Lower leg skin (tissue), 4 donors: Measurements from ENCODE around the gene HMG20B. TPM values are rescaled to one million over a fixed set of nuclear protein-coding genes. Genes with fewer than 3 reads are reported as not detected.

Source experiments
- DNase-seq, 2 donors: peaks; one replicate each; pipeline ENCODE4 v3.0.0-alpha.2; 2019; ENCODE audit warnings: low spot score in 2 of 2
- H3K4me3 ChIP-seq: fragments of 200-600 bp; sonication (generic); 2 replicates; pipeline ENCODE4 v1.5.1; 2017; ENCODE audit warnings: mild to moderate bottlenecking, low read depth; ENCODE audit not compliant: poor library complexity, severe bottlenecking
- POLR2A ChIP-seq, 2 donors: fragments of 450-650 bp; IDR thresholded peaks; one replicate each; pipeline ENCODE4 v1.6.1; 2016 to 2017; ENCODE audit warnings: antibody characterized with exemption in 2 of 2, mild to moderate bottlenecking in 1 of 2, moderate library complexity in 1 of 2
- WGBS, 2 donors: methylation state at CpG; one replicate each; pipeline ENCODE4 v1.1.5; 2018; 5-methylcytosine and 5-hydroxymethylcytosine counted together
- intact Hi-C: fragments of 100-400 bp; cut with DNase I; formaldehyde crosslinking; loops from one replicate; pipeline ENCODE4 v1.15.0; 2023; ENCODE audit warnings: low total_unique reads
- total RNA-seq, 4 donors: library from RNA; depleted of rRNA; stranded (reverse); fragments of >200 nt; gene quantifications; one replicate each; pipeline ENCODE4 v1.1.0, GENCODE V29; 2016
- TF ChIP-seq, protein P1 (sequence below), 3 donors: fragments of 450-650 bp; IDR thresholded peaks; one replicate each; pipeline ENCODE4 v1.5.1; 2016; ENCODE audit warnings: antibody characterized with exemption in 3 of 3, mild to moderate bottlenecking in 3 of 3, moderate library complexity in 2 of 3

The HMG20B gene
- total RNA-seq, 4 donors from 2014 or later, result 112 to 135 (median 123) TPM

DNA sequence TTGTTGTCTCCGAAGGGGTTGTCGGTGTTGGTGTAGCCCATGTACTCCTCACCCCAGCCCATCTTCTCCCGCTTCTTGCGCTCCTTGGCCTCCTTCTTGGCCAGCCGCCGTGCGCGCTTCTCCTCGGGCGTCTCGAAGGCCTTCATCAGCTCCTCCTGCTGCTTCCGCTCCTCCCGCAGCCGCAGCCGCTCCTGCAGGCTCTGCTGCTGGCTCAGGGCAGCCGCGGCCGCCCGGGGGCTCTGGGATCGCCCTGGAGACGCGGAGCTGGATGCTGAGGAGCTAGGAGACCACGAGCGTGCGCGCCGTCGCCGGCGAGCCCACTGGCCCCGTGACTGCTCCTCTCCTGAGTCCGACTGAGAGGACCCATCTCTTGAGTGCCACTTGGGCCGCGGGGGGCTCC lies 51.0 kb downstream of the HMG20B start:
- H3K4me3 ChIP-seq, result no peak overlapping the region
- intact Hi-C loops, result no loop called here
- 89 to 92% methylated on average over 34 of the region's 34 CpGs for WGBS, 2 donors
- no peak for TF ChIP-seq POLR2A (IDR thresholded peaks at IDR 0.05)
- TF ChIP-seq, protein P1, sequence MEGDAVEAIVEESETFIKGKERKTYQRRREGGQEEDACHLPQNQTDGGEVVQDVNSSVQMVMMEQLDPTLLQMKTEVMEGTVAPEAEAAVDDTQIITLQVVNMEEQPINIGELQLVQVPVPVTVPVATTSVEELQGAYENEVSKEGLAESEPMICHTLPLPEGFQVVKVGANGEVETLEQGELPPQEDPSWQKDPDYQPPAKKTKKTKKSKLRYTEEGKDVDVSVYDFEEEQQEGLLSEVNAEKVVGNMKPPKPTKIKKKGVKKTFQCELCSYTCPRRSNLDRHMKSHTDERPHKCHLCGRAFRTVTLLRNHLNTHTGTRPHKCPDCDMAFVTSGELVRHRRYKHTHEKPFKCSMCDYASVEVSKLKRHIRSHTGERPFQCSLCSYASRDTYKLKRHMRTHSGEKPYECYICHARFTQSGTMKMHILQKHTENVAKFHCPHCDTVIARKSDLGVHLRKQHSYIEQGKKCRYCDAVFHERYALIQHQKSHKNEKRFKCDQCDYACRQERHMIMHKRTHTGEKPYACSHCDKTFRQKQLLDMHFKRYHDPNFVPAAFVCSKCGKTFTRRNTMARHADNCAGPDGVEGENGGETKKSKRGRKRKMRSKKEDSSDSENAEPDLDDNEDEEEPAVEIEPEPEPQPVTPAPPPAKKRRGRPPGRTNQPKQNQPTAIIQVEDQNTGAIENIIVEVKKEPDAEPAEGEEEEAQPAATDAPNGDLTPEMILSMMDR (IDR thresholded peaks at IDR 0.05), result no peak
- DNase-seq, result no peak

DNA sequence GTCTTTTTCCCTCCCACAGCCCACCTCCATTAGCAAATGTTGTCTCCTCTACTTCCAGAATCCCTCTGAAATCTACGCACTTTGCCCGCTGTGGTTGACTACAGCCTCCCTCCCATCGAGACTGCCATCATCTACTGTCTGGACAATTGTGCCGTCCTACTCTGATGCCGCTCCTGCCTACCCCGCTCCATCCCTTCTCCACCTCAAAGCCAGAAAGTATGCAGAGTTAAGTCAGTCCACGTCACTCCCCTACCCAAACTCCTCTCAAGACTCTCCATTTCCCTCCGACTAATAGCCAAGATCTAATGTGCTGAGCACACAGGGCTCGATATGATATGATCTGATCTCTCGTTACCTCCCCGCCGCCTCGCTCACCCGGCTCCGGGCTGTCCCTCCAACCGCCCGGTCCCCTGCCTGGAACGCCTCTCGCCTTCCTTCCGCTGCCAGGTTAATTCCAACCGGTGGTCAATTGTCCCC lies 53.3 kb downstream of the HMG20B start:
- TF ChIP-seq POLR2A (IDR thresholded peaks at IDR 0.05), result no peak
- TF ChIP-seq, protein P1 (IDR thresholded peaks at IDR 0.05), result no peak
- intact Hi-C loops, result no loop called here
- no peak for DNase-seq
- H3K4me3 ChIP-seq, result peak overlapping the region; percentile 88
- WGBS, 2 donors, result 1 to 2% methylated on average over 21 of the region's 21 CpGs

DNA sequence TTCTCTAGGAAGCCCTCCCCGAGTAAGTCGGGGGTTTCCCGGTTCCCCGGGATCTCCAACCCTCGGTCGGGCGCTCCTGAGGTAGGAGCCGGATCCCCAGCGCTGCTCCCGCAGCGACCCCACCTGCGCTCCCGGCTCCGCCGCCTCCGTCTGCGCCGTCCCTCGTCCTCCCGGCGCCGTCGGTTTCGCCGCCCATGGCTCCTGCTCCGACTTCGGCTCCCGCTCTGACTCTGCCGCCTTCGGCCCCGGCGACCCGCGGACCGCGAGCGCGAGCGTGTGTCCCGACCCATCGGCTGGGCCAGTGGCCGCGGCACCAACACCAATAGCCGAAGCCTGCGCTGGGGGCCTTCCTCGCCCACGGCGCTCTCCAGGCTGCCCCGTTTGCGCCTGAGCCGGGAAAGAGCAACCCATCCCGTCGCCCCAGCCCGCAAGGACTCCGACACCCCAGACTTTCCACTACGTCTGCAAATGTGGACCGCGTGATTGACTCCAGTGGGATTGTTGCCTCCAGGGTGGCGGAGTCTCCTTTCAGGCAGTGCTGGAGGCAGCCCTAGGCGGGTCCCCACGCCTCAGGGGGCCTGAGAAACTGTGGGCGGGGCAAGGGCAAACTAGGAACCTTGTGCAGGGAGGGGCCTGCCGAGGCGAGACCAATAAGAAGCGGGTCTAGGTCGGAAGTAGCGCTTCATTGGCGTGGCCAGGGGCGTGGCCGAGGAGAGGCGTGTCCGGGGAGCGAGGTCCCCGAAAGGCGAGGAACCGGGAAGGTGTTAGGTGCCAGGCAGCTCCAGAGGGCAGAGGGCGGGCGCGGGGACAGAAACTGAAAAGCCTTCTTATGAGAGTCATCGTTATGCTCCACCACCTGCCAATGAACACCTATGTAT lies 54.0 kb downstream of the HMG20B start, which contains the start of gene CACTIN:
Gene CACTIN, minus strand, starts transcription at position 318 of the 878 bp plus-strand sequence. Its CDS starts 28 bp downstream, at position 290.
- peak within 1 kb of the TSS; percentile 88 for H3K4me3 ChIP-seq
- WGBS, 2 donors, result 0 to 1% methylated on average over 46 to 60 of the region's 80 CpGs
- peak; percentile 98 to 100 for DNase-seq
- TF ChIP-seq, protein P1 (IDR thresholded peaks at IDR 0.05), result peak in 1 of 3 donors; percentile 27
- no peak for TF ChIP-seq POLR2A (IDR thresholded peaks at IDR 0.05)
- intact Hi-C loops, result no loop called here

DNA sequence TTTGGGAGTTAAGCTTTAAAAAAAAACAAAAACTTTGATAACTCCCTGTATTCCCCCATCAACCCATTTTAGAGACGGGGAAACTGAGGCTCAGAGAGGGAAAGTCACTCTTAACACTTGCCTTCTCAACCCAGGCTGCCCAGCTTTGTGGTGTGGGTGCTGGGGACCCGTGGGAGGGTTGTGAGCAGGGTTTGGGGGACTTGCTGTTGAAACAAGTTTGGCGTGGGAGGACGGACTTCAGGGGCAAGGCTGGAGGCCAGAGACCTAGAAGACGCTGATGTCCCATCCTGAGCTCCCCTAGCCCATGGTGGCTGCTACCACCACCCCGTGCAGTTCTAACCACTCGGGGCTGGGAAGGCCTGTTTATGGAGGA lies 54.6 kb downstream of the HMG20B start:
- TF ChIP-seq, protein P1 (IDR thresholded peaks at IDR 0.05), result no peak
- no peak for TF ChIP-seq POLR2A (IDR thresholded peaks at IDR 0.05)
- no peak for DNase-seq
- intact Hi-C loops, result no loop called here
- H3K4me3 ChIP-seq, result no peak overlapping the region
- 54 to 62% methylated on average over 6 of the region's 7 CpGs for WGBS, 2 donors

Other genes starting within 250 kb of the HMG20B start
- gene NFIC, start 206.4 kb upstream of the HMG20B start, total RNA-seq, result 100 to 1,000 TPM; 102 to 236 (median 158) TPM
- gene SMIM24, start 92.4 kb upstream of the HMG20B start, total RNA-seq, result under 1 TPM in 2 of 4 donors, not detected in 2; 0.29 to 0.78 TPM
- not detected for gene SMIM44, start 89.5 kb upstream of the HMG20B start, total RNA-seq
- gene DOHH, start 72.3 kb upstream of the HMG20B start, total RNA-seq, result 10 to 100 TPM; 20.4 to 28.4 (median 24.1) TPM
- 10 to 100 TPM; 50.9 to 63.3 (median 57.2) TPM for gene FZR1, start 66.6 kb upstream of the HMG20B start, total RNA-seq
- under 1 TPM in 1 of 4 donors, not detected in 3; 0.78 TPM for gene TEKTIP1, start 33.8 kb upstream of the HMG20B start, total RNA-seq
- gene MFSD12, start 15.4 kb upstream of the HMG20B start, total RNA-seq, result 10 to 100 TPM; 43.3 to 98.2 (median 56.3) TPM
- gene GIPC3, start 12.5 kb downstream of the HMG20B start, total RNA-seq, result under 1 TPM in 3 of 4 donors, not detected in 1; 0.19 to 0.52 (median 0.25) TPM
- 1 to 10 TPM in 2 of 4 donors, under 1 TPM in 2; 0.20 to 4.2 (median 0.90) TPM for gene TBXA2R, start 33.9 kb downstream of the HMG20B start, total RNA-seq
- 10 to 100 TPM; 21.1 to 46.5 (median 33.6) TPM for gene CACTIN, start 53.8 kb downstream of the HMG20B start, total RNA-seq
- 10 to 100 TPM; 14.1 to 27.3 (median 22.1) TPM for gene PIP5K1C, start 127.5 kb downstream of the HMG20B start, total RNA-seq
- 10 to 100 TPM; 27.3 to 60.9 (median 35.6) TPM for gene TJP3, start 135.4 kb downstream of the HMG20B start, total RNA-seq
- 10 to 100 TPM; 21.8 to 34.6 (median 31.8) TPM for gene APBA3, start 188.7 kb downstream of the HMG20B start, total RNA-seq
- gene MRPL54, start 189.7 kb downstream of the HMG20B start, total RNA-seq, result 10 to 100 TPM; 45.0 to 72.8 (median 53.9) TPM
- not detected for gene RAX2, start 199.3 kb downstream of the HMG20B start, total RNA-seq
- gene MATK, start 213.4 kb downstream of the HMG20B start, total RNA-seq, result 1 to 10 TPM; 2.1 to 5.8 (median 3.3) TPM